SK-N-MC (cell line): ENCODE data around the gene CCDC70.
"Not testable (repeated sequence)": the region's sequence is repeated elsewhere in the genome, so short reads cannot be mapped to it uniquely, and the experiment has no call there.

Experiments
- DNase-seq: peaks from one replicate; pipeline ENCODE4 v3.0.0-alpha.2; 2011; ENCODE audit warnings: low read depth, low spot score
- H3K27ac ChIP-seq: fragments of 200-600 bp; sonication (generic); 2 replicates; pipeline ENCODE4 v1.5.1; 2016; ENCODE audit warnings: mixed run types
- H3K36me3 ChIP-seq: fragments of 200-600 bp; sonication (generic); 2 replicates; pipeline ENCODE4 v1.6.1; 2017; ENCODE audit warnings: antibody characterized with exemption, low read length, mixed read lengths; ENCODE audit not compliant: insufficient read depth
- H3K4me3 ChIP-seq: fragments of 200-600 bp; sonication (generic); 2 replicates; pipeline ENCODE4 v1.5.1; 2016
- H3K9ac ChIP-seq: fragments of 200-600 bp; sonication (generic); 2 replicates; pipeline ENCODE4 v1.8.0; 2017; ENCODE audit warnings: mixed run types, mixed read lengths; ENCODE audit not compliant: insufficient read length
- H3K9me3 ChIP-seq: fragments of 200-600 bp; sonication (generic); 2 replicates; pipeline ENCODE4 v1.6.1; 2017; ENCODE audit warnings: low read depth, mild to moderate bottlenecking, antibody characterized with exemption, low read length, moderate library complexity, mixed read lengths
- EZH2 ChIP-seq: fragments of 200-600 bp; sonication (generic); IDR thresholded peaks from one replicate; pipeline ENCODE4 v1.6.1; 2017; ENCODE audit warnings: antibody characterized with exemption
- FOXP2 ChIP-seq: optimal IDR thresholded peaks from 2 replicates; pipeline ENCODE3; 2011; ENCODE audit warnings: mild to moderate bottlenecking, moderate library complexity; ENCODE audit not compliant: insufficient read depth; ENCODE audit errors: extremely low read length, control extremely low read depth
- POLR2AphosphoS5 ChIP-seq: IDR thresholded peaks from 2 replicates; pipeline ENCODE4 v1.6.1; 2012; ENCODE audit warnings: mild to moderate bottlenecking, low read depth, low read length, borderline replicate concordance

The CCDC70 gene

DNA sequence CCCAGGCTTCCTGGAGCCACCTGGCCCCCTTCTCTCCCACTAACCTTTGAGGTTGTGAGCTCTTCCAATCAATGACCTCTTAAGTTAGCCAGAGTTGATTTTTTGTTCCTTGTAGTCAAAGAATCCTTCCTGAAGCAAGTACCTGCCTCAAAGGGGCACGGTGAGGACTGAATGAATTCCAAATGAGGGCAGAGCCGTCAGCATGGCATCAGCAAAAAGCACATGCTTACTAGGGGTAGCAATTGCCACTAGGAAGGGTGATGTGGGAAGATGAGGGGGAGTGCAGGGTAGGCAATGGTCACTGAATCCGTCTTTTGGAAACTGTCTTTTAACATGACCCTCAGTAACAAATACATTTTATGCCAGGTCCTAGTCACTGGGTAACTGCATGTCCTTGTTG lies 42.2 kb upstream of the CCDC70 start:
- H3K9ac ChIP-seq: no peak overlapping the region
- no peak overlapping the region for H3K4me3 ChIP-seq
- TF ChIP-seq POLR2AphosphoS5 (no peak), FOXP2 (no peak), EZH2 (no peak)
- no peak overlapping the region for H3K27ac ChIP-seq
- DNase-seq: no peak
- H3K36me3 ChIP-seq: no peaks in the 10 kb centered on the region
- H3K9me3 ChIP-seq: no peaks in the 10 kb centered on the region

DNA sequence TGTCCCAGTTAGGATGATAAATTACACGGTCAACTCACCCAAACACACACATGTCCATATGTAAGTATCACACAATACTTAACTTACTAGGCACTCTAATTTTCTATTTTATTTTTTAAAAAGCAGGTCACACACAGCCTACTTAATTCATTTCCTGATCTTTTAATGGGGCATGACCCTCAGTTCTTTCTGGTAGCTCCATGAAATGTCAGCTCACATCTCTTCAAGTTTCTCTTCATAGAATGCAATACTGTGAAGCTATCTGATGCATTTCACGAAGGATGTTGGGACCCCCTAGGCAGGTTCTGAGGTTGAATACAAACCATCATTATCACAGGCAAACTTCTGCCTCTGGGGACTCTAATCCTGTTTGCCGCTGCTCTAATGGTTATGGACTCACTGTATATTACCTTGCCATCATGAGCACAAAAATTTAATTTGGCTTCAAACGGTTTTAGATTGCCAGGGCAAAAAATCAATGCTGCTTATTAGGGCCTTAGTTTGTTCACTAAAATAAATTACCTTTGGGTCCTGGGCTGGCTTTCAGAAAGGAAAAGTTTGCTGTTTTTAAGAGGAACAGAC lies 41.7 kb upstream of the CCDC70 start:
- Histone ChIP-seq H3K4me3 (no peak overlapping the region), H3K27ac (no peak overlapping the region), H3K9me3 (no peaks in the 10 kb centered on the region), H3K9ac (no peak overlapping the region), H3K36me3 (no peaks in the 10 kb centered on the region)
- no peak for DNase-seq
- TF ChIP-seq FOXP2 (no peak), POLR2AphosphoS5 (no peak), EZH2 (no peak)

DNA sequence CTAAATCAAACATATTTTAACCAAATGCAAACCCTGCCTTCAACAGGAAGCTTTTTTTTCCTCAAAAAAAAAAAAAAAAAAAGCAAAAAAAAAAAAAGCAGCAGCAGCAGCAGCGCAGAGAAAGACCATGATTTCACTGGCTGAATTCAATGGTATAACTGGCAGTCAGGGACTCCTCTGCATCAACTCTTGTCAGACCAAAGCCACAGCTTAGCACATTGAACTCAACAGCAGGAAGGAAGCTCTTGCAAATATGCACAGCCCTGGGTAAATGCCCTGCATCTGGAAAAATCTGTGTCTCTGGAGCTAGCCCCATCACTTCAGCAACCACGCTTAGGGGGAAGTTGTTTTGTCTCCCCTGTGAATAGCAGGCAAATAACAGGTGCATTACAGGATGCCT lies 40.2 kb upstream of the CCDC70 start:
- DNase-seq: no peak
- no peaks in the 10 kb centered on the region for H3K36me3 ChIP-seq
- no peaks in the 10 kb centered on the region for H3K9me3 ChIP-seq
- H3K4me3 ChIP-seq: no peak overlapping the region
- no peak overlapping the region for H3K9ac ChIP-seq
- no peak for TF ChIP-seq POLR2AphosphoS5
- TF ChIP-seq FOXP2: no peak
- no peak for TF ChIP-seq EZH2
- no peak overlapping the region for H3K27ac ChIP-seq

DNA sequence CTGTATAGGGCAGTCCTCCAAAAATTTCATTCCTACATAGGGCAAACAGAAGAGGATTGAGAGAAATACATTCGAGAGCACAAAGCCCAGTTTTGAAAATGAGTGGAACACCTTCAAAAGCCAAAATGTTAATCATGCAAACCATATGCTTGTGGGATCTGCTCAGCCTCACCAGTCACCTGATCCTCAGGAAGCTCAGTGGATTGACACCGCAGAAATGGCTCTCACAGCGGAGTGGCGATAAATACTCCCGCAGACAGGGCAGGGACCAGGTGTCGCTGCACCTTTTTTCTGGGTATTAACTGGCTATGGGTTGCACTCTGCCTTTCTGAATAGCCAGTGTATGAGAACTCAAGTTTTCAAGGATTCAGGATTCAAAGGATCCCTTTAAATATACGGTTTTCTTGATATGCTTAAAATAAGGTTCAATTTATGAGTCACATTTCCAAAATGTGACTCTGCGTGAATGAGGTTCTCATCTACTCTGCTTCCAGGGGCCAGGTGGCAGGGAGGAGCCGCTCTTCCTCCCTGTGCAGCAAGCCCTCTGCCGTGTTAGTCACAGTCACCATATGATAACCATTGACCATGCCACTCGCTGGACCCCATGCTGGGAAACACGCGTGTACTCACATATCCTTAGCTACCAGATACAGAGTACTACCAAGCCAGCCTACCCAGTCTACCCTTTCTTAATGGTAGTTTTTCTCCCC lies 39.5 kb upstream of the CCDC70 start:
- Histone ChIP-seq H3K9me3 (no peaks in the 10 kb centered on the region), H3K36me3 (no peaks in the 10 kb centered on the region), H3K27ac (no peak overlapping the region), H3K4me3 (no peak overlapping the region), H3K9ac (no peak overlapping the region)
- TF ChIP-seq POLR2AphosphoS5: no peak
- TF ChIP-seq EZH2: no peak
- TF ChIP-seq FOXP2: no peak
- no peak for DNase-seq

DNA sequence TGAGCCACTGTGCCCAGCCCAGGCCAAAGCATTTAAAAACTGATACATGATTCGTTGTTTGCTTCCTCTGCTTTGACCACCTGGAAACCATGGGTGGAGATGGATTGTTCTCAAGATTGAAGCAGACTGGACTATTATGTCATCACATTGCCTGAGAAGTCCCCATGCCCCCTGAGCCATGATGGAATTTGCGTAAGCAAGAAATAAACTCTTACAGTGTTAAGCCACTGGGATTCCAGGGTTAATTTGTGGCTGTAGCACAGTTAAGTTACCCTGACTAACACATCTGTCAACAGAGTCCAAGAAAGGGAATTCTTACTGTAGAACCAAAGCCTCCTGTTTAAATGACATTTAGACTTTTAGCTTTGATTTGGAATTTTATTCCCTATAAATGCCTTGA lies 38.4 kb upstream of the CCDC70 start:
- H3K27ac ChIP-seq: no peak overlapping the region
- no peaks in the 10 kb centered on the region for H3K36me3 ChIP-seq
- no peak overlapping the region for H3K4me3 ChIP-seq
- DNase-seq: no peak
- H3K9ac ChIP-seq: no peak overlapping the region
- TF ChIP-seq POLR2AphosphoS5 (no peak), EZH2 (no peak), FOXP2 (no peak)
- H3K9me3 ChIP-seq: no peaks in the 10 kb centered on the region

DNA sequence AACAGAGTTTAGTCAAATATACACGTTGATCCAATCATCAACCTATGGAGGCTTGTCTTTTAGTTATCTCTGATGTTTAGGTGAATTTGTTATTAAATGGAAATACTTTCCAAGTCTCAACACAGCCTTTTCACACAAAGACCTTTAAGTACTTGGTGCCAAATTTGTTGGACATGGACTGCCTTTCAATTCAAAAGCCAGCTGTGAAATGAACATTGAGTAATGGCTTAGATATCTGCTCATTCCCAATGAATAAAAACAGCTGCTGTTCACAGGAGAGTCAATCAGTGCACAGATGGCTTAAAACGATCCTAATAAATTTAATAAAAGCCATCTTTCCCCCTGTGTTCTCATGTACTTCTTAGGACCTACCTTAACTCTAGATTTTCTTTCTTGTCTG lies 37.9 kb upstream of the CCDC70 start:
- Histone ChIP-seq H3K9ac (no peak overlapping the region), H3K27ac (no peak overlapping the region), H3K9me3 (no peaks in the 10 kb centered on the region), H3K4me3 (no peak overlapping the region), H3K36me3 (no peaks in the 10 kb centered on the region)
- TF ChIP-seq EZH2 (no peak), POLR2AphosphoS5 (no peak), FOXP2 (no peak)
- no peak for DNase-seq

DNA sequence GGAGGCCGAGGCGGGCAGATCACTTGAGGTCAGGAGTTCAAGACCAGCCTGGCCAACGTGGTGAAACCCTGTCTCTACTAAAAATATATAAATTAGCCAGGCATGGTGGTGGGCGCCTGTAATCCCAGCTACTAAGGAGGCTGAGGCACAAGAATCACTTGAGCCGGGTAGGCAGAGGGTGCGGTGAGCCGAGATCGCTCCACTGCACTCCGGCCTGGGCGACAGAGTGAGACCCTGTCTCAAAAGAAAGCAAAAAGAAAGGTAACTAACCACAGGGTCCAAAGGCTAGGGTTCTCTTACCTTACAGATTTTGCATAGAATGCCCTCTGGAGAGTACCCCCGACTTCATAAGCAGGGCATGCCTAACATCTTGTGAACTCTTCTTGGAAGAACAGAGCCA lies 37.1 kb upstream of the CCDC70 start:
- H3K4me3 ChIP-seq, H3K27ac ChIP-seq, H3K9me3 ChIP-seq, H3K9ac ChIP-seq, DNase-seq, H3K36me3 ChIP-seq: not testable (repeated sequence)

DNA sequence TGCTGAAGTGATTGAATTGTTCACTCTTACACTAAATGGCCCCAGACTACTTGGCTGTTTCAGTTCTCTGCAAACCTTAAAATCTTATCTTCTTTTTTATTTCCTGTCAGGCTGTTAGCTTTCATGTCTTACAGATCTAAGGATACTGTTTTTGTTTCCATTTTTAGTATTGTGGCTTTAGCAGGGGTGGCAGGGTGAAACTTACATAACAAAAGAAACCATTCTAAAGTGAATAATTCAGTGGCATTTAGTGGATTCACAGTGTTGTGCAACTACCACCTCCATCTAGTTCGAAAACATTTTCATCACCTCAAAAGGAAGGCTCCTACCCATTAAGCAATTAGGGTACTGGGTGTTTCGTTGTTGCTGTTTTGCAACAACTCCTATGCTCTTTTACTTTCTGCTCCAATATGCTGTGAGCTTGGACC lies 36.6 kb upstream of the CCDC70 start:
- Histone ChIP-seq H3K9me3 (no peaks in the 10 kb centered on the region), H3K4me3 (no peak overlapping the region), H3K9ac (no peak overlapping the region)

More for the DNA sequence above, 36.6 kb upstream of the CCDC70 start:
- Histone ChIP-seq H3K27ac (no peak overlapping the region), H3K36me3 (no peaks in the 10 kb centered on the region)
- no peak for DNase-seq
- TF ChIP-seq POLR2AphosphoS5: no peak
- TF ChIP-seq FOXP2: no peak
- TF ChIP-seq EZH2: no peak
